IMR-90 (cell line): ENCODE results near the gene CLDN4. TPM values are rescaled to one million over a fixed set of nuclear protein-coding genes. Genes with fewer than 3 reads are reported as not detected.

ENCODE experiments used
- ATAC-seq: fragments of 200-7000 bp; cut with Tn5 transposase; 2 replicates; pipeline ENCODE4 v1.9.1; 2020; ENCODE audit warnings: low read depth, mild to moderate bottlenecking, moderate library complexity
- BruUV-seq: library from RNA; stranded (reverse); fragments of 400-500 nt; replicated peaks from 2 replicates; lab custom pipeline; 2021; lab: Mats Ljungman, UMichigan
- CTCF ChIA-PET: fragments of 300-600 bp; formaldehyde crosslinking; extraction: SDS; loops from one replicate; lab custom pipeline; 2021; ENCODE audit warnings: antibody characterized with exemption; lab: Yijun Ruan, JAX
- POLR2A ChIA-PET: fragments of 300-600 bp; sonication (Branson Sonifier 250); formaldehyde crosslinking; loops from one replicate; lab custom pipeline; 2022; ENCODE audit warnings: antibody characterized with exemption; ENCODE audit not compliant: unreplicated experiment; lab: Charles Lee
- DNase-seq: peaks from one replicate; pipeline ENCODE4 v3.0.0; 2013
- H2AFZ ChIP-seq: replicated peaks from 2 replicates; pipeline ENCODE3; 2013; ENCODE audit warnings: low read length, mild to moderate bottlenecking; ENCODE audit not compliant: poor library complexity
- H2AK5ac ChIP-seq: 2 replicates; pipeline ENCODE4 v1.6.1; 2013; ENCODE audit warnings: low read depth, low read length, inconsistent platforms
- H2AK9ac ChIP-seq: replicated peaks from 2 replicates; pipeline ENCODE3; 2013; ENCODE audit warnings: mild to moderate bottlenecking, low read depth, low read length, moderate library complexity; ENCODE audit not compliant: poor library complexity
- H2BK120ac ChIP-seq: 2 replicates; pipeline ENCODE4 v1.6.1; 2013; ENCODE audit warnings: low read depth, low read length, inconsistent platforms
- H2BK15ac ChIP-seq: 3 replicates; pipeline ENCODE4 v1.6.1; 2013; ENCODE audit warnings: low read depth, low read length, inconsistent platforms
- H2BK20ac ChIP-seq: 2 replicates; pipeline ENCODE4 v1.6.1; 2013; ENCODE audit warnings: low read depth, mild to moderate bottlenecking, inconsistent platforms, low read length, moderate library complexity
- H2BK5ac ChIP-seq: 2 replicates; pipeline ENCODE4 v1.6.1; 2013; ENCODE audit warnings: mild to moderate bottlenecking, low read depth, low read length, inconsistent platforms; ENCODE audit not compliant: poor library complexity, severe bottlenecking
- H3K14ac ChIP-seq: replicated peaks from 2 replicates; pipeline ENCODE4 v1.6.1; 2013; ENCODE audit warnings: low read depth, low read length, inconsistent platforms
- H3K18ac ChIP-seq: 2 replicates; pipeline ENCODE4 v1.6.1; 2013; ENCODE audit warnings: low read depth, low read length, control low read depth
- H3K23ac ChIP-seq: 2 replicates; pipeline ENCODE4 v1.6.1; 2013; ENCODE audit warnings: low read depth, low read length, inconsistent platforms
- H3K27ac ChIP-seq: 2 replicates; pipeline ENCODE4 v1.5.1; 2013; ENCODE audit warnings: mild to moderate bottlenecking, control low read depth, low read length; ENCODE audit not compliant: insufficient read depth
- H3K27me3 ChIP-seq: 2 replicates; pipeline ENCODE4 v1.6.1; 2013; ENCODE audit warnings: low read length; ENCODE audit not compliant: control insufficient read depth, insufficient read depth
- H3K36me3 ChIP-seq: 2 replicates; pipeline ENCODE4 v1.6.1; 2013; ENCODE audit warnings: low read length, mixed read lengths; ENCODE audit not compliant: control insufficient read depth, insufficient read depth
- H3K4ac ChIP-seq: 2 replicates; pipeline ENCODE4 v1.6.1; 2013; ENCODE audit warnings: low read depth, low read length, inconsistent platforms
- H3K4me1 ChIP-seq: 2 replicates; pipeline ENCODE4 v1.6.1; 2013; ENCODE audit warnings: low read length, mixed read lengths; ENCODE audit not compliant: control insufficient read depth, insufficient read depth
- H3K4me2 ChIP-seq: 2 replicates; pipeline ENCODE4 v1.6.1; 2013; ENCODE audit warnings: low read depth, mild to moderate bottlenecking, control low read depth, low read length, moderate library complexity
- H3K4me3 ChIP-seq: 2 replicates; pipeline ENCODE4 v1.5.1; 2013; ENCODE audit warnings: low read depth, mild to moderate bottlenecking, control low read depth, low read length, moderate library complexity; ENCODE audit not compliant: insufficient read depth
- H3K56ac ChIP-seq: 2 replicates; pipeline ENCODE4 v1.6.1; 2013; ENCODE audit warnings: low read length, inconsistent platforms; ENCODE audit not compliant: insufficient read depth; ENCODE audit errors: extremely low read depth
- H3K79me1 ChIP-seq, 2 experiments: 2 replicates each; pipeline ENCODE4 v1.6.1; 2013; ENCODE audit warnings: low read length in 2 of 2, inconsistent platforms in 1 of 2, low read depth in 1 of 2
- H3K9ac ChIP-seq: 2 replicates; pipeline ENCODE4 v1.6.1; 2013; ENCODE audit warnings: low read depth, low read length, control low read depth
- H3K9me1 ChIP-seq: 2 replicates; pipeline ENCODE4 v1.6.1; 2013; ENCODE audit warnings: low read length, inconsistent platforms; ENCODE audit not compliant: insufficient read depth
- H3K9me3 ChIP-seq: 2 replicates; pipeline ENCODE4 v1.6.1; 2013; ENCODE audit warnings: low read length; ENCODE audit not compliant: control insufficient read depth, insufficient read depth
- H4K20me1 ChIP-seq: 2 replicates; pipeline ENCODE4 v1.6.1; 2013; ENCODE audit warnings: low read length, inconsistent platforms; ENCODE audit not compliant: insufficient read depth
- H4K5ac ChIP-seq: 2 replicates; pipeline ENCODE4 v1.6.1; 2013; ENCODE audit warnings: mild to moderate bottlenecking, low read depth, low read length, control low read depth
- H4K8ac ChIP-seq, 2 experiments: 2 replicates each; pipeline ENCODE4 v1.6.1; 2013; ENCODE audit warnings: low read depth in 2 of 2, low read length in 2 of 2, control low read depth in 1 of 2, inconsistent platforms in 1 of 2
- H4K91ac ChIP-seq: 2 replicates; pipeline ENCODE4 v1.6.1; 2013; ENCODE audit warnings: low read depth, low read length, inconsistent platforms; ENCODE audit not compliant: insufficient read depth
- BHLHE40 ChIP-seq: fragments of 150-350 bp; IDR thresholded peaks from 2 replicates; pipeline ENCODE4 v1.6.1; 2016; ENCODE audit warnings: mild to moderate bottlenecking, low read depth, low read length
- CHD1 ChIP-seq: IDR thresholded peaks from 2 replicates; pipeline ENCODE4 v1.6.1; 2012; ENCODE audit warnings: low read depth, low read length, improper control_type of control experiment
- CTCF ChIP-seq: conservative IDR thresholded peaks from 2 replicates; pipeline ENCODE4 v1.5.1; 2012; ENCODE audit warnings: mild to moderate bottlenecking, low read depth, low read length, improper control_type of control experiment
- ELK1 ChIP-seq: fragments of 150-350 bp; IDR thresholded peaks from 2 replicates; pipeline ENCODE4 v1.6.1; 2016; ENCODE audit warnings: low read depth, mild to moderate bottlenecking, low read length, moderate library complexity, borderline replicate concordance
- FOS ChIP-seq: fragments of 150-350 bp; IDR thresholded peaks from 2 replicates; pipeline ENCODE4 v1.6.1; 2016; ENCODE audit warnings: low read depth, low read length
- MAZ ChIP-seq: IDR thresholded peaks from 2 replicates; pipeline ENCODE4 v1.6.1; 2012; ENCODE audit warnings: low read depth, mild to moderate bottlenecking, low read length, improper control_type of control experiment, moderate library complexity, borderline replicate concordance
- MXI1 ChIP-seq: IDR thresholded peaks from 2 replicates; pipeline ENCODE4 v1.6.1; 2012; ENCODE audit warnings: low read depth, mild to moderate bottlenecking, low read length, moderate library complexity, borderline replicate concordance
- NFE2L2 ChIP-seq: fragments of 150-350 bp; IDR thresholded peaks from 2 replicates; pipeline ENCODE4 v1.6.1; 2016; ENCODE audit warnings: low read depth, mild to moderate bottlenecking, low read length
- RAD21 ChIP-seq: IDR thresholded peaks from 2 replicates; pipeline ENCODE4 v1.6.1; 2012; ENCODE audit warnings: low read length, improper control_type of control experiment
- RCOR1 ChIP-seq: IDR thresholded peaks from 2 replicates; pipeline ENCODE4 v1.6.1; 2012; ENCODE audit warnings: mild to moderate bottlenecking, low read length, improper control_type of control experiment; ENCODE audit not compliant: insufficient replicate concordance
- RFX5 ChIP-seq: IDR thresholded peaks from 2 replicates; pipeline ENCODE4 v1.8.0; 2012; ENCODE audit warnings: low read depth, mild to moderate bottlenecking, low read length, moderate library complexity
- USF2 ChIP-seq: fragments of 150-350 bp; IDR thresholded peaks from 2 replicates; pipeline ENCODE4 v1.6.1; 2017; ENCODE audit warnings: mild to moderate bottlenecking, antibody characterized with exemption, low read length, low read depth
- WGBS, 2 experiments: methylation state at CpG; one replicate each; pipeline versions ENCODE4 v1.1.5 to v1.1.7; 2013; ENCODE audit warnings: missing lambda C conversion rate in 2 of 2; ENCODE audit not compliant: insufficient read length in 1 of 2; ENCODE audit errors: extremely low coverage in 2 of 2; 5-methylcytosine and 5-hydroxymethylcytosine counted together
- dilution Hi-C: fragments of 300-500 bp; cut with HindIII; formaldehyde crosslinking; loops from one replicate; pipeline ENCODE4 v1.14.3; 2018; ENCODE audit warnings: low sequenced_read_pairs; ENCODE audit not compliant: unreplicated experiment
- in situ Hi-C: fragments of 300-500 bp; cut with MboI; formaldehyde crosslinking; loops from 3 replicates; pipeline ENCODE4 v1.14.3; 2019; ENCODE audit warnings: low sequenced_read_pairs, inconsistent platforms, mixed read lengths
- intact Hi-C: fragments of 100-400 bp; cut with micrococcal nuclease; formaldehyde crosslinking; loops from 2 replicates; pipeline ENCODE4 v1.10.0; 2022
- polyA plus RNA-seq, 3 experiments: library from polyadenylated mRNA; depleted of rRNA; stranded (reverse); fragments of >200 nt; gene quantifications; 2 replicates each; pipeline ENCODE4 v1.2.3, GENCODE V29; 2012; ENCODE audit warnings: low replicate concordance in 1 of 3
- total RNA-seq: library from RNA; depleted of rRNA; stranded (reverse); fragments of >200 nt; gene quantifications from 2 replicates; pipeline ENCODE4 v1.2.3, GENCODE V29; 2012

Gene CLDN4
- total and polyA plus RNA-seq, 2 of the 4 experiments (the other 2 are of a cell fraction), result 2.9 to 4.4 TPM

- Histone ChIP-seq H3K4ac (peak overlapping the region; percentile 92), H3K36me3 (no peaks in the 10 kb centered on the region), H2BK5ac (peak overlapping the region; percentile 75), H4K5ac (peak overlapping the region; percentile 7; the same call in 1 of the 2 replicates), H2AK5ac (peak overlapping the region; percentile 83), H3K4me2 (peak overlapping the region; percentile 32), H3K79me1 (no peaks in the 10 kb centered on the region), H3K27ac (peak overlapping the region; percentile 35; the same call in 1 of the 2 replicates), H2BK120ac (peak overlapping the region; percentile 93), H3K4me1 (peaks cover 10% of the 10 kb centered on the region), H4K20me1 (no peaks in the 10 kb centered on the region), H3K56ac (peak overlapping the region; percentile 30; the same call in 1 of the 2 replicates), H4K8ac (peak overlapping the region; percentile 47 to 82), H2AFZ (peak overlapping the region; percentile 92), H3K9me3 (no peaks in the 10 kb centered on the region), H2BK15ac (peak overlapping the region; percentile 72; the same call in 2 of the 3 replicates), H3K18ac (peak overlapping the region; percentile 20; the same call in 1 of the 2 replicates), H3K9ac (no peak overlapping the region), H3K9me1 (peaks cover 18% of the 10 kb centered on the region), H2BK20ac (peak overlapping the region; percentile 98), H3K23ac (peak overlapping the region; percentile 71), H2AK9ac (peak overlapping the region; percentile 99), H3K27me3 (no peaks in the 10 kb centered on the region), H3K4me3 (no peak overlapping the region), H4K91ac (peak overlapping the region; percentile 92), H3K14ac (peak overlapping the region; percentile 80)
- ChIA-PET CTCF (interaction anchor here (1.1 to 2.8 kb wide), 2 partner anchors 11 to 384 kb away, joined by 4 to 10 read pairs; no protein-coding TSS in a partner anchor), POLR2A (no interaction called here)
- DNase-seq, result peak; percentile 97
- intact Hi-C loops, result no loop called here
- in situ Hi-C loops, result no loop called here
- 2% methylated on average over 9 of the region's 15 CpGs; no CpG with 5 or more reads in 1 of the 2 experiments for WGBS, 2 experiments
- BruUV-seq, result no TSS peak
- ATAC-seq, result peak; percentile 96
- dilution Hi-C loops, result no loop called here
- TF ChIP-seq FOS (peak; percentile 97), CTCF (no peak), BHLHE40 (peak; percentile 76), MAZ (no peak; the same call in 1 of the 2 replicates), CHD1 (no peak), ELK1 (no peak), RAD21 (no peak), NFE2L2 (peak; percentile 61; the same call in 1 of the 2 replicates), RCOR1 (no peak), RFX5 (no peak), MXI1 (peak; percentile 82; the same call in 1 of the 2 replicates), USF2 (no peak)
Observed at GRCh38 chr7:73822319-73823173, 8.2 kb upstream of the CLDN4 start.
